ENCODE data around the gene MYADM.

Gene MYADM

GRCh38 chr19:53917356-53917755 is 49.7 kb downstream of the MYADM start:
- DNase-seq: no peak
